SK-N-SH treated with all-trans-retinoic acid at 6 μM for 48 hours (cell line): Measurements from ENCODE around the gene SLC10A3.

ENCODE experiments used
- ATAC-seq: fragments of 200-7000 bp; cut with Tn5 transposase; 3 replicates; pipeline ENCODE4 v1.9.1; 2020; ENCODE audit warnings: mild to moderate bottlenecking, moderate library complexity
- ARNTL ChIP-seq: fragments of 450-650 bp; formaldehyde crosslinking; IDR thresholded peaks from 2 replicates; pipeline ENCODE4 v1.5.0; 2020; ENCODE audit warnings: low read depth, mild to moderate bottlenecking, moderate library complexity, borderline replicate concordance
- CREB5 ChIP-seq: fragments of 250-450 bp; sonication (Bioruptor Pico); IDR thresholded peaks from 2 replicates; pipeline ENCODE4 v1.5.1; 2020; ENCODE audit warnings: low read depth, mild to moderate bottlenecking, moderate library complexity
- CSDC2 ChIP-seq: fragments of 250-450 bp; sonication (Bioruptor Pico); IDR thresholded peaks from 2 replicates; pipeline ENCODE4 v1.5.0; 2020; ENCODE audit warnings: mild to moderate bottlenecking, moderate library complexity
- CSRNP3 ChIP-seq: fragments of 250-450 bp; sonication (Bioruptor Pico); IDR thresholded peaks from 2 replicates; pipeline ENCODE4 v1.5.1; 2021; ENCODE audit warnings: mild to moderate bottlenecking, moderate library complexity
- ESRRG ChIP-seq: fragments of 250-450 bp; sonication (Bioruptor Pico); IDR thresholded peaks from 2 replicates; pipeline ENCODE4 v1.6.1; 2021; ENCODE audit warnings: mild to moderate bottlenecking
- GLIS3 ChIP-seq: fragments of 250-450 bp; sonication (Bioruptor Pico); IDR thresholded peaks from 2 replicates; pipeline ENCODE4 v1.5.0; 2020; ENCODE audit warnings: mild to moderate bottlenecking, moderate library complexity
- ISL1 ChIP-seq: fragments of 250-450 bp; sonication (Bioruptor Pico); IDR thresholded peaks from 2 replicates; pipeline ENCODE4 v2.1.2; 2022; ENCODE audit warnings: mild to moderate bottlenecking, moderate library complexity
- OSR1 ChIP-seq: fragments of 250-450 bp; sonication (Bioruptor Pico); IDR thresholded peaks from 2 replicates; pipeline ENCODE4 v1.8.0; 2022; ENCODE audit warnings: moderate library complexity, mild to moderate bottlenecking, inconsistent platforms
- PATZ1 ChIP-seq: fragments of 250-450 bp; sonication (Bioruptor Pico); IDR thresholded peaks from 2 replicates; pipeline ENCODE4 v1.8.0; 2020; ENCODE audit warnings: mild to moderate bottlenecking, moderate library complexity, borderline replicate concordance
- POU6F1 ChIP-seq: fragments of 250-450 bp; sonication (Bioruptor Pico); IDR thresholded peaks from 2 replicates; pipeline ENCODE4 v1.8.0; 2021; ENCODE audit warnings: low read depth, mild to moderate bottlenecking, moderate library complexity, borderline replicate concordance
- RARB ChIP-seq: fragments of 250-450 bp; sonication (Bioruptor Pico); IDR thresholded peaks from 2 replicates; pipeline ENCODE4 v1.8.0; 2021; ENCODE audit warnings: mild to moderate bottlenecking, moderate library complexity
- SNAI2 ChIP-seq: fragments of 250-450 bp; sonication (Bioruptor Pico); IDR thresholded peaks from 2 replicates; pipeline ENCODE4 v1.5.0; 2020; ENCODE audit warnings: mild to moderate bottlenecking, moderate library complexity
- TCF4 ChIP-seq: fragments of 250-450 bp; sonication (Bioruptor Pico); IDR thresholded peaks from 2 replicates; pipeline ENCODE4 v1.8.0; 2021; ENCODE audit warnings: mild to moderate bottlenecking, moderate library complexity, borderline replicate concordance
- TOX ChIP-seq: fragments of 250-450 bp; sonication (Bioruptor Pico); IDR thresholded peaks from 2 replicates; pipeline ENCODE4 v1.8.0; 2021; ENCODE audit warnings: mild to moderate bottlenecking, moderate library complexity, borderline replicate concordance
- ZFP3 ChIP-seq: fragments of 250-450 bp; sonication (Bioruptor Pico); IDR thresholded peaks from 2 replicates; pipeline ENCODE4 v1.5.0; 2020; ENCODE audit warnings: mild to moderate bottlenecking, moderate library complexity
- ZFP30 ChIP-seq: fragments of 450-650 bp; formaldehyde crosslinking; IDR thresholded peaks from 2 replicates; pipeline ENCODE4 v1.5.0; 2022; ENCODE audit warnings: mild to moderate bottlenecking, moderate library complexity
- ZNF565 ChIP-seq: fragments of 450-650 bp; formaldehyde crosslinking; conservative IDR thresholded peaks from 2 replicates; pipeline ENCODE4 v1.5.0; 2020; ENCODE audit warnings: low read depth, mild to moderate bottlenecking, moderate library complexity
- ZNF70 ChIP-seq: fragments of 450-650 bp; formaldehyde crosslinking; IDR thresholded peaks from 2 replicates; pipeline ENCODE4 v1.5.0; 2020; ENCODE audit warnings: mild to moderate bottlenecking, moderate library complexity
- ZNF8 ChIP-seq: fragments of 450-650 bp; formaldehyde crosslinking; IDR thresholded peaks from 2 replicates; pipeline ENCODE4 v1.5.0; 2020; ENCODE audit warnings: mild to moderate bottlenecking, moderate library complexity

The SLC10A3 gene

GRCh38 chrX:154516656-154517100 is 26.2 kb upstream of the SLC10A3 start:
- peak; percentile 17 for ATAC-seq

GRCh38 chrX:154515966-154516655 is 25.7 kb upstream of the SLC10A3 start, which contains the start of gene FAM3A:
Gene FAM3A (minus strand): TSS chrX:154516232. CDS start chrX:154515772, 460 bp downstream.
- peak; percentile 93 for ATAC-seq
- TF ChIP-seq ZFP30 (CRISPR knock-in tag) = no peak
- no peak for TF ChIP-seq ZNF70 (CRISPR knock-in tag)
- TF ChIP-seq TOX (CRISPR knock-in tag) = no peak
- TF ChIP-seq SNAI2 (CRISPR knock-in tag) = no peak
- TF ChIP-seq GLIS3 (CRISPR knock-in tag) = no peak
- TF ChIP-seq OSR1 (CRISPR knock-in tag) = no peak
- no peak for TF ChIP-seq ZNF565 (CRISPR knock-in tag)
- TF ChIP-seq ZNF8 (CRISPR knock-in tag) = no peak
- TF ChIP-seq PATZ1 (CRISPR knock-in tag) = no peak
- TF ChIP-seq ISL1 (CRISPR knock-in tag) = no peak
- no peak for TF ChIP-seq ESRRG (CRISPR knock-in tag)
- no peak for TF ChIP-seq POU6F1 (CRISPR knock-in tag)
- no peak for TF ChIP-seq CSRNP3
- no peak for TF ChIP-seq ZFP3

More at GRCh38 chrX:154516656-154517100, 26.2 kb upstream of the SLC10A3 start:
- TF ChIP-seq TCF4 (CRISPR knock-in tag) (peak; percentile 26; the same call in 1 of the 2 replicates), ESRRG (CRISPR knock-in tag) (no peak)

GRCh38 chrX:154515090-154515965 is 24.9 kb upstream of the SLC10A3 start:
- TF ChIP-seq ZNF8 (CRISPR knock-in tag) (no peak), PATZ1 (CRISPR knock-in tag) (no peak), CSDC2 (CRISPR knock-in tag) (no peak), POU6F1 (CRISPR knock-in tag) (no peak), CREB5 (CRISPR knock-in tag) (no peak), TCF4 (CRISPR knock-in tag) (no peak), ZNF70 (CRISPR knock-in tag) (no peak), RARB (no peak), ARNTL (CRISPR knock-in tag) (no peak)
- TF ChIP-seq, all 23 proteins: peak for 0
- peak; percentile 4; the same call in 2 of the 3 replicates for ATAC-seq
